Hepatocyte (in vitro differentiated cells): ENCODE results near the gene IFFO2.

Experiments used
- CTCF ChIP-seq: fragments of 200-600 bp; sonication (generic); IDR thresholded peaks from 2 replicates; pipeline ENCODE4 v1.5.1; 2016; ENCODE audit warnings: antibody characterized with exemption, mild to moderate bottlenecking; ENCODE audit not compliant: poor library complexity
- EZH2 ChIP-seq: fragments of 200-600 bp; sonication (generic); IDR thresholded peaks from 2 replicates; pipeline ENCODE4 v1.6.1; 2016; ENCODE audit warnings: antibody characterized with exemption, mild to moderate bottlenecking, borderline replicate concordance
- EZH2phosphoT487 ChIP-seq: fragments of 200-600 bp; sonication (generic); IDR thresholded peaks from one replicate; pipeline ENCODE4 v1.6.1; 2018; ENCODE audit warnings: antibody characterized with exemption, mild to moderate bottlenecking, low read depth, moderate library complexity; ENCODE audit not compliant: unreplicated experiment, severe bottlenecking

GRCh38 chr1:18865176-18865575, 91.3 kb downstream of the IFFO2 start:
- no peak for TF ChIP-seq EZH2phosphoT487
- no peak for TF ChIP-seq EZH2
- TF ChIP-seq CTCF: no peak
